Measurements from ENCODE around the gene RASEF.

The RASEF gene

GRCh38 chr9:82930116-82930515, 132.8 kb downstream of the RASEF start:
- no peak for TF ChIP-seq CTCF (IDR thresholded peaks at IDR 0.05)
- DNase-seq (ENCODE audit: low spot score) = no peak
- no peak overlapping the region for H3K4me3 ChIP-seq

More at GRCh38 chr9:82930116-82930515, 132.8 kb downstream of the RASEF start:
- H3K27ac ChIP-seq = no peak overlapping the region
